Measurements from ENCODE around the gene TKFC.

- TF ChIP-seq POLR2AphosphoS5 (IDR thresholded peaks at IDR 0.05; ENCODE audit: low read depth, low read length) (peak; percentile 66; the same call in 1 of the 2 replicates), POLR2A (IDR thresholded peaks at IDR 0.05; ENCODE audit: low read depth, low read length) (peak; percentile 71), TAF1 (IDR thresholded peaks at IDR 0.05; ENCODE audit: low read depth, low read length) (peak; percentile 46; the same call in 1 of the 2 replicates), PAX5 (IDR thresholded peaks at IDR 0.05; ENCODE audit: insufficient read depth, low read length, severe bottlenecking) (no peak)
These were observed 38.1 kb upstream of the TKFC start, which contains the start of gene VWCE for GRCh38 chr11:61294717-61295595.
